HK-2 (cell line): ENCODE measurements around the gene ACAP1.

Experiments
- DNase-seq: peaks from one replicate; pipeline ENCODE4 v3.0.0-alpha.2; 2018; ENCODE audit not compliant: unreplicated experiment

ACAP1 gene

GRCh38 chr17:7311110-7311705 lies 25.1 kb upstream of the ACAP1 start:
- no peak for DNase-seq

DNA sequence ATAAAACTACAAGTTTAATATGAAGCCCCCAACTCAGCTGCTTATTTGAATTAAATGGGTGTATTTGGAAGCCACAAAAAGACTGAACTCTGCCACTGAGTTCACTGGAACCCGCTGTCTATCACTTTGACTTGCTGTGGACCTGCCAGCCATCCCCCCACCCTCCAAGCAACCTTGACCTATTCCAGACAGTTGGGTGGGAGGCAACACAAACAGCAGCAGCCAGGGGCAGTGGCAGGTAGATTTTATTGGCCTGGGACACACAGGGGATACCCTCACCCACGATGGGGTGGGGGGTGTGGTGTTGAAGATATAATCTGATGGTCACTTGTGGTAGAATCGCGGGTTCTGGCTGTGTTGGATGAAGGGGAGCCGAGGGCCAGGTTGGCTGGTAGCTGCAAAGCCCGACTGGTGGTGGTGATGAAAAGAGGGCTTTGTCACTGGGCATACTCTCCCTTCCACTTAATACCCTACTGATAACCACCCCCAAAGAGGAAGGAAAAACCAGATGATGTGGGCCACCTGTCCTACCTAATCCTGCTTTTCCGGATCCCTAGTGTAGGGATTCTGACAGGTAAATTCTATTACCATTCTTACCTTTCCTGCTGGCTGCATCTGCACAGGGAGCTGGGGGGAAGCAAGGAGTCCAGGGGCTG lies 23.8 kb upstream of the ACAP1 start:
- DNase-seq = no peak

DNA sequence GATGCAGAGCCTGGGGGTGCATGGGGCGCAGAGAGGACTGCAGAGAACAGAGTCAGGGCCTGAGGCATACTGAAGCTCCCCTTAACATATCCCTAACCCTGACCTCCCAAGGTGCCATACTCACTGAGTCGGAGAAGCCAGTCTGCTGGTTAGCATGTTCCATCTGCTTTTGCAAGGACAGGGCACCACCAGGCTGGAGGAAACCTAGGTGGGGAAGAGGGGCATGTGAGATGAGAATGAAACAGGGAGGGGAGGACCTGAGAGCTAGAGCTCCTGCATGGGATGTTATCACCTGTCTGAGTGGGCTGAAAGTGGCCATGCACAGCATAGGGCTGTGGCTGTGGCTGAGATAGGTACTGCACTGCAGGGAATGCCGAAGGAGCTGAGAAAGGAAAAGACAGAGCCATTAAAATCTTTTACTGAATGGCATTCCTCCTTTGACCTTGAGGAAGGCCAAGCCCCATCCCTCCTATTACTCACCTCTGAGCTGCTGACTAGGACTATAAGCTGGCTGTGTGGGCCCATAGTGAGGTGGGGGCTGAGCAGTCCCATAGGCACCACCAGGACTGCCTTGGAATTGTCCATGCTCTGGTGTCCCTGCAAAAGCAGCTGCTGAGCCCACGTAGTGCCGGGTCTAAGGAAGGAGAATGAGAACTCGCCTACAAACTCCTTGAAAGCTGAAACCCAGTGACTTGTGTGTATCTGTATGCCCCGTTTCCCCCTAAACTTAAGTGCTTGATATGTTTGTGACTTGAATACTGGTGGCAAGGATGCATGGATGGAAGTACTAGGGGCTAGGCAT lies 23.0 kb upstream of the ACAP1 start:
- peak; percentile 39 for DNase-seq

DNA sequence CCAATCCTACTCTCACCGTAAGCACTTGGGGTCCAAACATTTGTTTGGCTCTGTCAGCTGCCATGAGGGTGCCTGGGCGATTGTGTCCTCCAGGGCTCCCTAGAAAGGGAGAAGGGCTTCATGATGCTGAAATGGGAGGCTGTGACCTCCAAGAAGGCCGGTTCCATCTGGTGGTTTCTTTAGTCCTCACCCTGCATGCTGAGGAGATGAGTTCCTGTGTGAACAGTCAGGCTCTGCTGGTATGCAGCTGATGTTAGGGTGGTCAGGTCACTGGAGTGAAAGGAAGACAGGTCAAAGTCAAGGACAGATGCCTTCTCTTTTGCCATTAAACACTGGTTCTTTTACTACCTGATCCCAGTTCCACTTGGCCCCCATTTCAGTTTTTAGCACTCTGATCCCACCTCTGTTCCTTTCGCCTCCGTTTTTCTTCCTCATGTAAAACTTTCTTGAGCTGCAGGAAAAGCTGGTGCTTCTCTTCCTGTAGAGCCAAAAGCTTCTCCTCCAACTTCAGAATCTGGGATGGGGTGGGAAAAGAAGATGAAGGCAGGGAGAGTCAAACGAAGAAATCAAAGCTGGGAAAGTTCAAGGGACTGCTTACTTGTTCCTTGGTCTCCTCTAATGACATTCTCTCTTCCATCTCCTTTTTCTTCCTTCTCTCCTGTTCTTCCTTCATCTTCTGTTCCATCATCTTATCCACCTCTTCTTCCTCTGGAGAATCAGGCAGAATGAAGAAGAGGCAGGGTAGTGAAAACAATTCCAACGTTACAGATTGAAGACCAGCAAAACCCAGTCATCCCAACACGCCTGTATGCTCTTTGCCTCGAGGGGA lies 22.2 kb upstream of the ACAP1 start:
- DNase-seq = peak; percentile 42

GRCh38 chr17:7314719-7315569 lies 21.4 kb upstream of the ACAP1 start, which contains the start of gene GPS2:
Gene GPS2, minus strand, starts transcription at chr17:7315360. Its CDS starts 308 bp downstream, at chr17:7315052.
- DNase-seq = peak; percentile 90

DNA sequence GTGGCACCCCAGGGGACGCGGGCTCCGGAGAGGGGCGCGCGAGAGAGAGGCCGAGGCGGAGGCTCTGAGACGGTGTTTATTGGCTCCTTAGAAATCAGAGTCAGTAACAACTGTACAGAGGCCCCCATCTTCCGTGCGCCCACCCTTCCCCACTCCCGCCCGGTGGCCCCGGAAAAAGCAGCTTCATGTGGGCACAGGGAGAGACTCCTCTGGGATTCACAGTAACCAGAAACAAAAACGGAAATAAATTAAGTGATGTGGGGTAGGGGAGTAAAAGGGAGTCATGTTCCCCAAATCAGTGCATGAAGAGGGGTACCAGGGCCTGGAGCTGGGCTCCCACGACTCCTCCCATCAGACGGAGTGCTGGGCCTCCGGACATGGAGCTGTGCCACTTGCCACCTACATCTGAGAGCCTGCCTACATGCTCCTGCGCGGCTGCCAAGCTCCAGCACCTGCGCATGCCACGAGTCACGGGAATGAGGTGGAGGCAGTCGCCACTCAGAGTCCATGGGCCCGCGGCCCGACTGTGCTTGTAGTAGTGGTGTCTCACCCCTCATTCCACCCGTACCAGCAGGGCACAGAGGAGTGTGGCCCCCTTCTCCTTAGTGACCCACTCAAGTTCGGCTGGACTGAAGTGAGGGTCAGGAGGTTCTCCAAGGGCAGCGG lies 20.6 kb upstream of the ACAP1 start:
- peak; percentile 15 for DNase-seq

DNA sequence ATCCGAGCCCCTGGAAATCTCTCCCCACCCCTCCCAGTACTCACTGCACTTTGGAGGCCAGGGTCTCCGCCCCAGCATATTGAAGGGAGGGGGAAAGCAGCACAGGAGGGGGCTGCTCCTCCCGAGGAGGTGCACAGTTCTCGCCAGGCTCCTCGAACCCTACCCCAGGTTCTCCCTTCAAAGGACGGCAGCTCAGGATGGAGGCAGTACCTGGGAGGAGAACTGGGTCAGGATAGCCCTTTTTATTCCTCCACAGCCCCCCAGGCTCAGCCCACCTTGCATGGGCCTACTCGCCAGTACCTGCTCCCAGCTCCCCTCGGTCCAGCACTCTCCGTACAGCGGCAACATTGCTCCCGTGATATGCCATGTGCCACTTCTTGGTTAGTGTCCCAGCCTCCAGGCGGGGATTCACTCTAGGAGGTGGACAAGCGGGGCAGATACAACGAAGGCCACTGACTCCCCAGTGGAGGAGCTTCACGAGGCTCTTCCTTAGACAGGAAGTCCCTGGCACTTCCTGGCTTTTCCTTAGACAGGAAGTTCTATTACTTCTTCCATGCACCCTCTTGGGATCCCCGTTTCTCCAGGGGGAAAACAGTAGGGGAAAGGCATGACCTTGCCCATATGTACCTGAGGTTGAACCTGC lies 19.0 kb upstream of the ACAP1 start:
- no peak for DNase-seq

GRCh38 chr17:7318121-7318860 lies 18.0 kb upstream of the ACAP1 start:
- DNase-seq = no peak

GRCh38 chr17:7321466-7321865 lies 14.9 kb upstream of the ACAP1 start:
- DNase-seq = no peak

DNA sequence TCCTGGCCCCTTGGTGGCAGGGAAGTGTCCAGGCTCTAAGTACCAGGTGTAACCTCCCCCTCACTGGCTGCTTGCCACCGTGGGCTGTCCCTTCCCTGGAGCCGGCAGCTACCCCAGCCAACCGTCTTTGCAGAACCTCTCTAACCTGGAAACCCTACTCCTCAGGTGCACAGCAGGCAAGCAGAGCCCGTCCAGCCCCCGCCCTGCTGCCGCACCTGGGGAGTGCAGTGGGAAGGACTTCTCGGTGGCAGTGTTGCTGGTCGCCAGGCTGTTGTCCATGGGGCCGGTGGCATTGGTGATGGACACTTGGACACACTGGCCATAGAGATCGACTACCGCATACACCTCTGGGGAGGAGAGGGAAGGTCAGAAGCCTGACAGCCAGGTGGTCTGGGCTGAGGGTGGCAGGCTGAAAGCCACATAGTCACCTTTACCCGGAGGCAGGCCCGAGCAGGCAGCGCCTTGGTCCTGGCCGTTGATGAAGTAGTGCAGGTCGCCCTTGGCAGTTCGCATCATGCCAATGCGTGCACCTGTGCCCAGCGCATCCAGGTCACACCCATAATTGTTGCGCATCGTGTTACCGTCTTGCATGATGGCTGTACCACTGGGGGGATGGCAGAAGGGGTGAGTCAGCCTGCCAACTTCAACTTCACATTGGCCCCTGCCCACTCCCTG lies 13.7 kb upstream of the ACAP1 start:
- no peak for DNase-seq

GRCh38 chr17:7323731-7324437 lies 12.4 kb upstream of the ACAP1 start:
- no peak for DNase-seq

- DNase-seq = no peak
Observed at GRCh38 chr17:7324438-7324779, 11.9 kb upstream of the ACAP1 start.

- no peak for DNase-seq
Observed at GRCh38 chr17:7325031-7325528, 11.2 kb upstream of the ACAP1 start.

DNA sequence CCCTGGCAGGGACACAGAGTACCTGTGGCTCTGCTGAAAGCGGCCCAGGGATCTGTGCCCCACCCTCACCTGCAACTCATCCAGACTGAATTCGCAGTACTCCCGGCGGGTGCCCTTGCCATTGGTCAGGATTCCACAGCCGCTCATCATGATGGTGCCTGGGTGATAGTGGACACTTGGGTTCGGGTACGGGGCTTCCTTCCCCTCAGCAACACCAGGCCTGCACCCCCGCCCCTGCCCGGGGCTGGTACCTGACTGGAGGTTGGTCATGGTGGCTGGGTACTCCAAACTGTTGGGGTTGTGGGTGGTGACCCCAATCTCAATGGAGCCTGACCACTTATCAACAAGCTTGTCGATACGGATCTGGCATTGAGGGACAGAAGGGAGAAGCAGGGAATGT lies 10.1 kb upstream of the ACAP1 start:
- DNase-seq = no peak

DNA sequence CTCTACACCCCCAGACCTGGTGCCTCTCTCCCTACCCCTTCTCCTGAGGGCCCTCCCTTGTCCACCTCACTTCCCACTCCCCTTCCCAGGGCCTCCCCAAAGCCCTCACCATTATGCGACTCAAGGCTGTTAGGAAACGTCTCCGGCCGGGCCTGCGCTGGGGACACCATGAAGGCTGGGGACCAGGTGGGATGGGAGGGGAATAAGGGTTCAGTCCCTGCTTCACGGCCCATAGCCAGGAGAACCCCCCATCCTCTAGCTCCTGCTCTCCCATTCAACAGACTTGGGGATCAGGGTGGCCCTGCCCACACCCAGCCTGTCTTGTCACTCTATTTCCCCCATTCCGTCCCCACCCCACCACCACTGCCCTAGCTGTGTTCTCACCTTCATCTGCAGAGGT lies 9.3 kb upstream of the ACAP1 start:
- DNase-seq = no peak

- DNase-seq = no peak
Observed at GRCh38 chr17:7327501-7327900, 8.8 kb upstream of the ACAP1 start.

GRCh38 chr17:7328009-7328408 lies 8.3 kb upstream of the ACAP1 start:
- no peak for DNase-seq

- DNase-seq = no peak
Observed at GRCh38 chr17:7328840-7329373, 7.4 kb upstream of the ACAP1 start, which contains the start of gene NEURL4. Gene NEURL4, minus strand, starts transcription at chr17:7329335. Its CDS starts 23 bp downstream, at chr17:7329312.
